K562 (cell line): ENCODE measurements around the gene ANTKMT. TPM values are rescaled to one million over a fixed set of nuclear protein-coding genes. Genes with fewer than 3 reads are reported as not detected.

Experiments used
- ATAC-seq: fragments of 200-7000 bp; cut with Tn5 transposase; 3 replicates; pipeline ENCODE4 v1.9.1; 2020; ENCODE audit warnings: moderate library complexity
- BruUV-seq: library from RNA; stranded (reverse); fragments of 400-500 nt; replicated peaks from 2 replicates; lab custom pipeline; 2021; lab: Mats Ljungman, UMichigan
- CTCF ChIA-PET: fragments of 300-600 bp; formaldehyde crosslinking; extraction: SDS; loops from one replicate; lab custom pipeline; 2021; ENCODE audit warnings: low intra/inter-chr PET ratio; lab: Yijun Ruan, JAX
- POLR2A ChIA-PET: fragments of 300-600, 350-650 bp; sonication (Branson Sonifier 250); formaldehyde crosslinking; extraction: SDS; loops from one replicate; lab custom pipeline; 2021; ENCODE audit warnings: antibody characterized with exemption, inconsistent platforms; lab: Yijun Ruan, JAX
- DNase-seq, 4 experiments: peaks; one replicate each; pipeline versions ENCODE4 v3.0.0 to v3.0.0-alpha.2; 2011 to 2018; ENCODE audit warnings: low spot score in 3 of 4, mixed read lengths in 3 of 4; ENCODE audit errors: extremely low read depth in 1 of 4
- FAIRE-seq: peaks from 2 replicates; lab custom pipeline; 2011; peaks lifted over from hg19 to GRCh38; lab: Jason Lieb, UNC
- H2AFZ ChIP-seq: 2 replicates; pipeline ENCODE4 v1.6.0; 2011; ENCODE audit warnings: low read depth, low read length, control low read depth, inconsistent platforms
- H3K27ac ChIP-seq: fragments of 200-600 bp; 3 replicates; pipeline ENCODE4 v1.8.0; 2011; ENCODE audit warnings: low read depth, mild to moderate bottlenecking, control low read depth, inconsistent platforms, low read length, moderate library complexity, mixed read lengths; ENCODE audit errors: extremely low read depth
- H3K27me3 ChIP-seq, 2 experiments: fragments of 300-600 bp in 1 of 2; 2 replicates in 1 of 2; 3 replicates in 1 of 2; pipeline versions ENCODE4 v1.6.0 to v1.8.0; 2011; ENCODE audit warnings: inconsistent platforms in 2 of 2, low read length in 2 of 2, mild to moderate bottlenecking in 1 of 2, mixed read lengths in 1 of 2, moderate library complexity in 1 of 2; ENCODE audit not compliant: control insufficient read depth in 2 of 2, insufficient read depth in 2 of 2
- H3K36me3 ChIP-seq: fragments of 300-600 bp; 3 replicates; pipeline ENCODE4 v1.8.0; 2011; ENCODE audit warnings: mild to moderate bottlenecking, low read length, inconsistent platforms; ENCODE audit not compliant: control insufficient read depth, insufficient read depth
- H3K4me1 ChIP-seq, 2 experiments: fragments of 200-600 bp in 1 of 2; replicated peaks in 1 of 2; 2 replicates in 1 of 2; 3 replicates in 1 of 2; pipeline versions ENCODE4 v1.5.1 to v1.8.0; 2011; ENCODE audit warnings: inconsistent platforms in 2 of 2, low read length in 2 of 2, mild to moderate bottlenecking in 1 of 2, mixed read lengths in 1 of 2, moderate library complexity in 1 of 2; ENCODE audit not compliant: control insufficient read depth in 2 of 2, insufficient read depth in 2 of 2
- H3K4me2 ChIP-seq: 2 replicates; pipeline ENCODE4 v1.6.1; 2011; ENCODE audit warnings: low read length, control low read depth, inconsistent platforms, mixed read lengths; ENCODE audit not compliant: insufficient read depth
- H3K4me3 ChIP-seq: fragments of 200-600 bp; sonication (generic), shearing (Covaris generic); 2 replicates; pipeline ENCODE4 v1.5.1; 2016; ENCODE audit warnings: control low read depth, inconsistent platforms
- H3K79me2 ChIP-seq: fragments of 200-600 bp; 3 replicates; pipeline ENCODE4 v1.8.0; 2011; ENCODE audit warnings: low read length, inconsistent platforms; ENCODE audit not compliant: control insufficient read depth, insufficient read depth
- H3K9ac ChIP-seq, 2 experiments: 2 replicates each; pipeline versions ENCODE4 v1.6.0 to v1.6.1; 2011; ENCODE audit warnings: low read depth in 2 of 2, low read length in 2 of 2, control low read depth in 1 of 2, inconsistent platforms in 1 of 2, mild to moderate bottlenecking in 1 of 2, mixed read lengths in 1 of 2; ENCODE audit not compliant: insufficient read depth in 1 of 2
- H3K9me1 ChIP-seq: one replicate; pipeline ENCODE4 v1.6.0; 2011; ENCODE audit warnings: inconsistent platforms, mild to moderate bottlenecking, low read length, moderate library complexity; ENCODE audit not compliant: control insufficient read depth, insufficient read depth
- H3K9me3 ChIP-seq: replicated peaks from 2 replicates; pipeline ENCODE4 v1.5.1; 2011; ENCODE audit warnings: low read depth, low read length, inconsistent platforms; ENCODE audit not compliant: control insufficient read depth, insufficient read depth
- H4K20me1 ChIP-seq: replicated peaks from 2 replicates; pipeline ENCODE4 v1.6.1; 2011; ENCODE audit warnings: low read length, inconsistent platforms, mixed read lengths; ENCODE audit not compliant: control insufficient read depth, insufficient read depth
- ARID2 ChIP-seq: fragments of 450-650 bp; IDR thresholded peaks from 2 replicates; pipeline ENCODE4 v1.6.1; 2017; ENCODE audit warnings: antibody characterized with exemption, mild to moderate bottlenecking
- CEBPB ChIP-seq: fragments of 450-650 bp; IDR thresholded peaks from 2 replicates; pipeline ENCODE4 v1.6.1; 2016; ENCODE audit warnings: missing genetic modification characterization, missing compliant biosample characterization
- HMG20A ChIP-seq: fragments of 450-650 bp; formaldehyde crosslinking; conservative IDR thresholded peaks from 2 replicates; pipeline ENCODE4 v1.4.0; 2020; ENCODE audit warnings: mild to moderate bottlenecking, mixed read lengths
- KDM1A ChIP-seq, 2 experiments: fragments of 450-650 bp; IDR thresholded peaks; 2 replicates each; pipeline ENCODE4 v1.6.1; 2016; ENCODE audit warnings: mild to moderate bottlenecking in 2 of 2
- LARP7 ChIP-seq: fragments of 450-650 bp; IDR thresholded peaks from 2 replicates; pipeline ENCODE4 v1.6.1; 2016
- RBFOX2 ChIP-seq: fragments of 200-400 bp; formaldehyde crosslinking; IDR thresholded peaks from 2 replicates; pipeline ENCODE4 v1.6.1; 2017; ENCODE audit warnings: low read depth, mild to moderate bottlenecking, low read length, moderate library complexity
- STAG1 ChIP-seq: sonication (generic); formaldehyde crosslinking; IDR thresholded peaks from 2 replicates; pipeline ENCODE4 v1.5.0; 2020; ENCODE audit warnings: missing genetic modification reagents, borderline replicate concordance
- TRIM24 ChIP-seq, 2 experiments: fragments of 450-650 bp; IDR thresholded peaks; 2 replicates each; pipeline ENCODE4 v1.6.1; 2016
- ZBTB1 ChIP-seq: sonication (generic); formaldehyde crosslinking; IDR thresholded peaks from 2 replicates; pipeline ENCODE4 v1.8.1; 2023; ENCODE audit warnings: missing genetic modification reagents, low read depth, mild to moderate bottlenecking, borderline replicate concordance
- ZFP36 ChIP-seq: fragments of 150-350 bp; IDR thresholded peaks from 2 replicates; pipeline ENCODE4 v1.6.1; 2018; ENCODE audit warnings: low read length, low read depth; ENCODE audit not compliant: partially characterized antibody
- WGBS: fragments of 100-300 bp; shearing (Covaris generic); methylation state at CpG from one replicate; pipeline ENCODE4 v1.1.6; 2016; ENCODE audit warnings: low coverage, mixed read lengths; ENCODE audit not compliant: insufficient coverage; ENCODE audit errors: missing lambda C conversion rate; 5-methylcytosine and 5-hydroxymethylcytosine counted together
- in situ Hi-C: fragments of 300-500 bp; cut with MboI; formaldehyde crosslinking; loops from 4 replicates; pipeline ENCODE4 v1.15.0; 2018; ENCODE audit warnings: inconsistent platforms, mixed read lengths
- intact Hi-C: fragments of 100-400 bp; cut with micrococcal nuclease; formaldehyde crosslinking; loops from 2 replicates; pipeline ENCODE4 v1.14.2; 2022
- polyA plus RNA-seq, 8 experiments: library from polyadenylated mRNA; depleted of rRNA in 4 of 8; stranded (reverse) in 5 of 8; unstranded in 3 of 8; fragments of >200 nt; fragmentation: Nextera tagmentation in 2 of 8; fragmentation: Illumina TruSeq in 1 of 8; extraction: Ambion mirVana in 2 of 8; extraction: Trizol in 1 of 8; gene quantifications; 2 replicates each; pipeline versions ENCODE4 v1.2.1 to v1.2.3, GENCODE V29; 2011 to 2014; ENCODE audit warnings: inconsistent platforms in 1 of 8, missing spikeins in 1 of 8
- total RNA-seq, 7 experiments: library from RNA; depleted of rRNA in 6 of 7; stranded (reverse); fragments of >200 nt in 6 of 7; fragmentation: Illumina TruSeq in 2 of 7; extraction: Trizol in 2 of 7; gene quantifications; 2 replicates each; pipeline versions ENCODE4 v1.2.1 to v1.2.3, GENCODE V29; 2011 to 2021; ENCODE audit warnings: low replicate concordance in 1 of 7
- TF ChIP-seq, protein P1 (sequence below): sonication (generic); formaldehyde crosslinking; IDR thresholded peaks from 2 replicates; pipeline ENCODE4 v1.8.0; 2022; ENCODE audit warnings: mild to moderate bottlenecking, missing genetic modification reagents, borderline replicate concordance
- TF ChIP-seq, protein P2 (sequence below): fragments of 250-450 bp; sonication (Bioruptor Pico); IDR thresholded peaks from 2 replicates; pipeline ENCODE4 v1.4.0; 2020; ENCODE audit warnings: borderline replicate concordance
- TF ChIP-seq, protein P3 (sequence below): sonication (generic); formaldehyde crosslinking; IDR thresholded peaks from 2 replicates; pipeline ENCODE4 v1.8.0; 2023; ENCODE audit warnings: mild to moderate bottlenecking, missing genetic modification reagents
- TF ChIP-seq, protein P4 (sequence below): fragments of 450-650 bp; IDR thresholded peaks from 2 replicates; pipeline ENCODE4 v1.6.1; 2016

The ANTKMT gene
- total and polyA plus RNA-seq, 9 of the 15 experiments (the other 6 are each of a cell fraction or from before 2014, with no cell fraction given): 0.58 to 217 (median 19.1) TPM

DNA sequence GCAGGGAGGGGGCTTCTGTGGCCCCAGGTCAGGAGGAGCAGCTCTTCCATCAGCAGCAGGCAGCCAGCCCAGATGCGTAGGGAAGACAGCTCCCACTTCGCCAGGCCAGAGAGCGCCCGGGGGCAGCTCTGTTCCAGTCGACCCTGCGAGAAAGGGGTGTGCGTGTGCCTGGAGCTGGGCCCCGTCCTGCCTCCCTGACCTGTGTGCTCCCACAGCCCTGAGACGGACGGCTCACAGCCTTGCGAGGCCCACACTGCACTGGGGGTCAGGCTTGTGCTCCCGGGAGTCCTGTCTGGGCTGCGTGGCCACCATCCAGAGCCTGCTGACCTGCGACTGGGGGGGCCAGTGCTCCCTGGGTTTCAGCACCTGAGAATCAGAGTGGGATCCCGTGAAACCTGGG, 39.1 kb downstream of the ANTKMT start:
- intact Hi-C loops: no loop called here
- DNase-seq (no peak), ATAC-seq (no peak), FAIRE-seq (no peak)
- H4K20me1 ChIP-seq: no peaks in the 10 kb centered on the region
- in situ Hi-C loops: no loop called here
- H3K9me1 ChIP-seq: no peaks in the 10 kb centered on the region
- no peaks in the 10 kb centered on the region for H3K79me2 ChIP-seq
- H3K9me3 ChIP-seq: no peaks in the 10 kb centered on the region
- H3K36me3 ChIP-seq: no peaks in the 10 kb centered on the region
- no peak overlapping the region for H2AFZ ChIP-seq
- no peak overlapping the region for H3K27ac ChIP-seq
- peak overlapping the region in 1 of 2 experiments; percentile 81; a peak in 2 of 4 replicates for H3K9ac ChIP-seq
- 60% methylated on average over 12 of the region's 15 CpGs for WGBS
- peaks cover 2 to 57% of the 10 kb centered on the region in 2 experiments; a peak in 4 of 5 replicates for H3K4me1 ChIP-seq
- no peak overlapping the region for H3K4me3 ChIP-seq
- H3K4me2 ChIP-seq: no peak overlapping the region
- POLR2A ChIA-PET: interaction anchor here (1.0 to 2.1 kb wide), 3 partner anchors 9 to 30 kb away, joined by 3 to 4 read pairs (median 4); no protein-coding TSS in a partner anchor
- CTCF ChIA-PET: no interaction called here
- no TSS peak for BruUV-seq
- H3K27me3 ChIP-seq: no peaks in the 10 kb centered on the region
- TF ChIP-seq, protein P1, sequence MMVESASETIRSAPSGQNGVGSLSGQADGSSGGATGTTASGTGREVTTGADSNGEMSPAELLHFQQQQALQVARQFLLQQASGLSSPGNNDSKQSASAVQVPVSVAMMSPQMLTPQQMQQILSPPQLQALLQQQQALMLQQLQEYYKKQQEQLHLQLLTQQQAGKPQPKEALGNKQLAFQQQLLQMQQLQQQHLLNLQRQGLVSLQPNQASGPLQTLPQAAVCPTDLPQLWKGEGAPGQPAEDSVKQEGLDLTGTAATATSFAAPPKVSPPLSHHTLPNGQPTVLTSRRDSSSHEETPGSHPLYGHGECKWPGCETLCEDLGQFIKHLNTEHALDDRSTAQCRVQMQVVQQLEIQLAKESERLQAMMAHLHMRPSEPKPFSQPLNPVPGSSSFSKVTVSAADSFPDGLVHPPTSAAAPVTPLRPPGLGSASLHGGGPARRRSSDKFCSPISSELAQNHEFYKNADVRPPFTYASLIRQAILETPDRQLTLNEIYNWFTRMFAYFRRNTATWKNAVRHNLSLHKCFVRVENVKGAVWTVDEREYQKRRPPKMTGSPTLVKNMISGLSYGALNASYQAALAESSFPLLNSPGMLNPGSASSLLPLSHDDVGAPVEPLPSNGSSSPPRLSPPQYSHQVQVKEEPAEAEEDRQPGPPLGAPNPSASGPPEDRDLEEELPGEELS (CRISPR knock-in tag): no peak
- TF ChIP-seq STAG1 (no peak), ZBTB1 (no peak), ZFP36 (no peak), KDM1A (IDR thresholded peaks at IDR 0.05) (no peak), ARID2 (no peak), RBFOX2 (no peak), TRIM24 (IDR thresholded peaks at IDR 0.05) (no peak), LARP7 (no peak), HMG20A (no peak), CEBPB (tag) (no peak)
- TF ChIP-seq, protein P2, sequence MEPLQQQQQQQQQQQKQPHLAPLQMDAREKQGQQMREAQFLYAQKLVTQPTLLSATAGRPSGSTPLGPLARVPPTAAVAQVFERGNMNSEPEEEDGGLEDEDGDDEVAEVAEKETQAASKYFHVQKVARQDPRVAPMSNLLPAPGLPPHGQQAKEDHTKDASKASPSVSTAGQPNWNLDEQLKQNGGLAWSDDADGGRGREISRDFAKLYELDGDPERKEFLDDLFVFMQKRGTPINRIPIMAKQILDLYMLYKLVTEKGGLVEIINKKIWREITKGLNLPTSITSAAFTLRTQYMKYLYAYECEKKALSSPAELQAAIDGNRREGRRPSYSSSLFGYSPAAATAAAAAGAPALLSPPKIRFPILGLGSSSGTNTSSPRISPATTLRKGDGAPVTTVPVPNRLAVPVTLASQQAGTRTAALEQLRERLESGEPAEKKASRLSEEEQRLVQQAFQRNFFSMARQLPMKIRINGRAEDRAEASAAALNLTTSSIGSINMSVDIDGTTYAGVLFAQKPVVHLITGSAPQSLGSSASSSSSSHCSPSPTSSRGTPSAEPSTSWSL (CRISPR knock-in tag): no peak
- TF ChIP-seq, protein P3, sequence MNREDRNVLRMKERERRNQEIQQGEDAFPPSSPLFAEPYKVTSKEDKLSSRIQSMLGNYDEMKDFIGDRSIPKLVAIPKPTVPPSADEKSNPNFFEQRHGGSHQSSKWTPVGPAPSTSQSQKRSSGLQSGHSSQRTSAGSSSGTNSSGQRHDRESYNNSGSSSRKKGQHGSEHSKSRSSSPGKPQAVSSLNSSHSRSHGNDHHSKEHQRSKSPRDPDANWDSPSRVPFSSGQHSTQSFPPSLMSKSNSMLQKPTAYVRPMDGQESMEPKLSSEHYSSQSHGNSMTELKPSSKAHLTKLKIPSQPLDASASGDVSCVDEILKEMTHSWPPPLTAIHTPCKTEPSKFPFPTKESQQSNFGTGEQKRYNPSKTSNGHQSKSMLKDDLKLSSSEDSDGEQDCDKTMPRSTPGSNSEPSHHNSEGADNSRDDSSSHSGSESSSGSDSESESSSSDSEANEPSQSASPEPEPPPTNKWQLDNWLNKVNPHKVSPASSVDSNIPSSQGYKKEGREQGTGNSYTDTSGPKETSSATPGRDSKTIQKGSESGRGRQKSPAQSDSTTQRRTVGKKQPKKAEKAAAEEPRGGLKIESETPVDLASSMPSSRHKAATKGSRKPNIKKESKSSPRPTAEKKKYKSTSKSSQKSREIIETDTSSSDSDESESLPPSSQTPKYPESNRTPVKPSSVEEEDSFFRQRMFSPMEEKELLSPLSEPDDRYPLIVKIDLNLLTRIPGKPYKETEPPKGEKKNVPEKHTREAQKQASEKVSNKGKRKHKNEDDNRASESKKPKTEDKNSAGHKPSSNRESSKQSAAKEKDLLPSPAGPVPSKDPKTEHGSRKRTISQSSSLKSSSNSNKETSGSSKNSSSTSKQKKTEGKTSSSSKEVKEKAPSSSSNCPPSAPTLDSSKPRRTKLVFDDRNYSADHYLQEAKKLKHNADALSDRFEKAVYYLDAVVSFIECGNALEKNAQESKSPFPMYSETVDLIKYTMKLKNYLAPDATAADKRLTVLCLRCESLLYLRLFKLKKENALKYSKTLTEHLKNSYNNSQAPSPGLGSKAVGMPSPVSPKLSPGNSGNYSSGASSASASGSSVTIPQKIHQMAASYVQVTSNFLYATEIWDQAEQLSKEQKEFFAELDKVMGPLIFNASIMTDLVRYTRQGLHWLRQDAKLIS (CRISPR knock-in tag): no peak
- TF ChIP-seq, protein P4, sequence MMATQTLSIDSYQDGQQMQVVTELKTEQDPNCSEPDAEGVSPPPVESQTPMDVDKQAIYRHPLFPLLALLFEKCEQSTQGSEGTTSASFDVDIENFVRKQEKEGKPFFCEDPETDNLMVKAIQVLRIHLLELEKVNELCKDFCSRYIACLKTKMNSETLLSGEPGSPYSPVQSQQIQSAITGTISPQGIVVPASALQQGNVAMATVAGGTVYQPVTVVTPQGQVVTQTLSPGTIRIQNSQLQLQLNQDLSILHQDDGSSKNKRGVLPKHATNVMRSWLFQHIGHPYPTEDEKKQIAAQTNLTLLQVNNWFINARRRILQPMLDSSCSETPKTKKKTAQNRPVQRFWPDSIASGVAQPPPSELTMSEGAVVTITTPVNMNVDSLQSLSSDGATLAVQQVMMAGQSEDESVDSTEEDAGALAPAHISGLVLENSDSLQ: no peak
